Small intestine (tissue), 7 donors: ENCODE data around the gene FTSJ3. TPM values are rescaled to one million over a fixed set of nuclear protein-coding genes. Genes with fewer than 3 reads are reported as not detected.

ENCODE experiments used
- DNase-seq, 2 donors: peaks; one replicate each; pipeline versions ENCODE4 v3.0.0 to v3.0.0-alpha.2; 2013
- FAIRE-seq: peaks from 2 replicates; lab custom pipeline; 2012; peaks lifted over from hg19 to GRCh38; lab: Jason Lieb, UNC
- H3K27ac ChIP-seq, 3 donors: one replicate each; pipeline ENCODE4 v1.5.1; 2013; ENCODE audit warnings: low read length in 2 of 3, mild to moderate bottlenecking in 2 of 3, control low read depth in 1 of 3, inconsistent platforms in 1 of 3, low read depth in 1 of 3, moderate library complexity in 1 of 3
- H3K27me3 ChIP-seq, 3 donors: one replicate each; pipeline ENCODE4 v1.6.1; 2013; ENCODE audit warnings: low read length in 3 of 3, inconsistent platforms in 1 of 3; ENCODE audit not compliant: control insufficient read depth in 3 of 3, insufficient read depth in 3 of 3
- H3K36me3 ChIP-seq, 3 donors: one replicate each; pipeline ENCODE4 v1.6.1; 2013; ENCODE audit warnings: low read length in 3 of 3, inconsistent platforms in 1 of 3, low read depth in 1 of 3, mild to moderate bottlenecking in 1 of 3, moderate library complexity in 1 of 3; ENCODE audit not compliant: control insufficient read depth in 3 of 3, insufficient read depth in 2 of 3
- H3K4me1 ChIP-seq, 3 donors: one replicate each; pipeline ENCODE4 v1.6.1; 2013; ENCODE audit warnings: low read length in 2 of 3, inconsistent platforms in 1 of 3, low read depth in 1 of 3, mild to moderate bottlenecking in 1 of 3, moderate library complexity in 1 of 3; ENCODE audit not compliant: control insufficient read depth in 3 of 3, insufficient read depth in 2 of 3
- H3K4me3 ChIP-seq, 3 donors: one replicate each; pipeline ENCODE4 v1.5.1; 2013; ENCODE audit warnings: low read length in 3 of 3, control low read depth in 1 of 3, inconsistent platforms in 1 of 3, low read depth in 1 of 3, mild to moderate bottlenecking in 1 of 3, moderate library complexity in 1 of 3
- H3K9me3 ChIP-seq, 2 donors: one replicate each; pipeline ENCODE4 v1.6.1; 2013; ENCODE audit warnings: low read depth in 1 of 2, low read length in 1 of 2; ENCODE audit not compliant: control insufficient read depth in 2 of 2, insufficient read depth in 1 of 2
- WGBS, 3 donors: extraction: QIAGEN DNeasy Blood & Tissue Kit; methylation state at CpG; one replicate each; pipeline ENCODE4 v1.1.7; 2013; 5-methylcytosine and 5-hydroxymethylcytosine counted together
- polyA plus RNA-seq, 4 donors: library from polyadenylated mRNA; stranded (reverse) in 3 of 4; unstranded in 1 of 4; fragments of 200-250 nt in 3 of 4; fragments of 120-200 nt in 1 of 4; gene quantifications; one replicate each; pipeline versions ENCODE4 v1.2.1 to v1.2.3, GENCODE V29; 2013
- donor health status: healthy with polysubstance abuse.
- donor health status: control.
- donor health status: control.
- donor health status: Bipolar disorder and iron deficiency.
- donor health status: healthy.

The FTSJ3 gene
- polyA plus RNA-seq, 4 donors, result 13.9 to 45.5 (median 19.7) TPM

- H3K36me3 ChIP-seq, result peaks cover 23 to 65% (median 23%) of the 10 kb centered on the region in 3 donors
- H3K4me3 ChIP-seq, result no peak overlapping the region
- FAIRE-seq (no peak), DNase-seq (no peak)
- no peaks in the 10 kb centered on the region for H3K27me3 ChIP-seq
- H3K27ac ChIP-seq, result no peak overlapping the region
- no peaks in the 10 kb centered on the region for H3K9me3 ChIP-seq
- H3K4me1 ChIP-seq, result peaks cover 3 to 23% (median 5%) of the 10 kb centered on the region in 3 donors
- 91 to 94% (median 92%) methylated on average over 3 of the region's 3 CpGs for WGBS, 3 donors
These were observed 1.5 kb upstream of the FTSJ3 start for GRCh38 chr17:63828936-63829335.

DNA sequence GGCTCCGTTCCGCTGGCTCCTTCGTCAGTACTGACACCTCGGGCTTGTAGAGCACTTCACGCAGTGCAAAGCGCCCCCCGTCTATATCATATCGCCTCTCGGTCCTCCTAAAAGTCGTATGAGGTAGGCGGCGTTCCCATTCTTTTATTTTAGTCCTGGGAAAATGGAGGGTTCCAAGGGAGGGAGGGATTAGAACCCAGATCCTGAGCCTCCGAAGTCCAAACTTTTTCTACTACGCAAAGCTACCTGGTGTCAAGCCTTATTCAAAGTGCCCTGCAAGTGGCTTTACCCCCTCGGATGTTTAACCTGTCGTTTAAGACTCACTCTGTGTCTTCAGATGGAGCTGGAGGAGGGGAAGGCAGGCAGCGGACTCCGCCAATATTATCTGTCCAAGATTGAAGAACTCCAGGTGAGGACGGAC lies 348 bp upstream of the FTSJ3 start:
- DNase-seq, result no peak
- 1 to 2% (median 2%) methylated on average over 17 to 19 of the region's 19 CpGs for WGBS, 3 donors
- FAIRE-seq, result no peak
- H3K27ac ChIP-seq, result peak overlapping the region; percentile 35 to 89 (median 86)
- no peaks in the 10 kb centered on the region for H3K27me3 ChIP-seq
- no peaks in the 10 kb centered on the region for H3K9me3 ChIP-seq
- peaks cover 3 to 23% (median 5%) of the 10 kb centered on the region in 3 donors for H3K4me1 ChIP-seq
- H3K36me3 ChIP-seq, result peaks cover 19 to 61% (median 21%) of the 10 kb centered on the region in 3 donors
- H3K4me3 ChIP-seq, result peak overlapping the region; percentile 82 to 89 (median 84)

DNA sequence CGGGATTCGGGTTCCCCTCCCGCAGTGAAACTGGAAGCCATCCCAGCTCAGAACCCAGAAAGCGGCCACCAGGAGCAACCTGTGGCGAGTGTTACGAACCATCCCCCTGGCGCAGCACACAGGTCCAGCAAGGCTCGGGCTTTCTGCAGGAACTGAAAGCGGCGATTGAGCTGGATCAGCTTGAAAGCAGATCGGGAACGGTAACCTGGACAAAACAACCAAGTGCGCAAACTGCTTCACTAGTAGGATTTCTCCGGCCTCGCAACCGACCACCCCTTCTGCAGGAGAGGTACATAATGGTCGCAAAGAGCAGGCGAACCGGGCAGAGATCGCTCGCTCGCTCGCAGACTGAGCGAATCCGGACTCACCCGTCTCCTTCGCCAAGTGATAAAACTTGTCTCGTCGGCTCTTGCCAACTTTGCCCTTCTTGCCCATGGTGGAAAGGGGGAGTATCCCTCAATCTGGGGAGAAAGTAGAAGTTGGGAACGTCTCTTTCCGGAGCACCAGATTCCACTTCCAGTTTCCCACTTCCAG lies 928 bp downstream of the FTSJ3 start:
- Histone ChIP-seq H3K4me1 (peaks cover 3 to 23% (median 5%) of the 10 kb centered on the region in 3 donors), H3K27me3 (no peaks in the 10 kb centered on the region), H3K9me3 (no peaks in the 10 kb centered on the region), H3K4me3 (peak overlapping the region; percentile 82 to 89 (median 84)), H3K27ac (peak overlapping the region; percentile 35 to 89 (median 86)), H3K36me3 (peaks cover 15 to 57% (median 25%) of the 10 kb centered on the region in 3 donors)
- 1% methylated on average over 31 of the region's 31 CpGs for WGBS, 3 donors
- DNase-seq, result peak in 1 of 2 donors; percentile 20
- FAIRE-seq, result no peak

GRCh38 chr17:63824362-63824761 lies 3.1 kb downstream of the FTSJ3 start:
- no peak overlapping the region for H3K4me3 ChIP-seq
- DNase-seq (no peak), FAIRE-seq (no peak)
- no peak overlapping the region for H3K27ac ChIP-seq
- H3K36me3 ChIP-seq, result peaks cover 20 to 57% (median 27%) of the 10 kb centered on the region in 3 donors
- H3K9me3 ChIP-seq, result no peaks in the 10 kb centered on the region
- peaks cover 3 to 26% (median 5%) of the 10 kb centered on the region in 3 donors for H3K4me1 ChIP-seq
- no peaks in the 10 kb centered on the region for H3K27me3 ChIP-seq
- WGBS, 3 donors, result 94 to 95% (median 95%) methylated on average over 9 of the region's 9 CpGs

- 91 to 93% (median 92%) methylated on average over 13 of the region's 13 CpGs for WGBS, 3 donors
- peaks cover 23 to 56% (median 26%) of the 10 kb centered on the region in 3 donors for H3K36me3 ChIP-seq
- H3K27me3 ChIP-seq, result no peaks in the 10 kb centered on the region
- no peak overlapping the region for H3K4me3 ChIP-seq
- H3K9me3 ChIP-seq, result no peaks in the 10 kb centered on the region
- DNase-seq (no peak), FAIRE-seq (no peak)
- H3K4me1 ChIP-seq, result peaks cover 0 to 22% (median 5%) of the 10 kb centered on the region in 3 donors
- no peak overlapping the region for H3K27ac ChIP-seq
These were observed 3.7 kb downstream of the FTSJ3 start for GRCh38 chr17:63823659-63824331.

- Histone ChIP-seq H3K4me3 (no peak overlapping the region), H3K9me3 (no peaks in the 10 kb centered on the region), H3K27me3 (no peaks in the 10 kb centered on the region), H3K27ac (no peak overlapping the region), H3K4me1 (peaks cover 0 to 14% (median 0%) of the 10 kb centered on the region in 3 donors), H3K36me3 (peaks cover 34 to 67% (median 37%) of the 10 kb centered on the region in 3 donors)
- no peak for FAIRE-seq
- no peak for DNase-seq
These were observed 4.9 kb downstream of the FTSJ3 start for GRCh38 chr17:63822537-63822936.

DNA sequence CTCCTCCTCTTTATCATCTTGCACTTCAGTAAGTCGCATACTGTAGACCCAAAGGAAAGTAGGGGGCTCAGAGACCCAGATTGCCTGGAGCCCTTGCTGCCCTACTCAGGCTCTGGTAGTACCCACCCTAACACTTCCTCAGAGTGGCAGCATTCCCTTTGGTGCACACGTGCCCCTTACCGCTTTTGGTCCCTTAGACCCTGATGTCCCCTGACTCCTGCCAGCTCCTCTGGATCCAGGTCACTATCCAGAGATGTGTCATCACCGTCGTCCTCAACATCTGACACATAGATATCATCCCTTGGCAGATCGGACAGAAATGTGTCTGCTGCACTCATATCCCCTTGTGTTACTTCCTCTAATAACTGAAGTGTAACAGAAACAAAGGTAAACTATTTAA lies 5.7 kb downstream of the FTSJ3 start:
- no peaks in the 10 kb centered on the region for H3K27me3 ChIP-seq
- H3K27ac ChIP-seq, result no peak overlapping the region
- FAIRE-seq, result no peak
- WGBS, 3 donors, result 79 to 85% (median 79%) methylated on average over 6 of the region's 6 CpGs
- peaks cover 37 to 72% (median 39%) of the 10 kb centered on the region in 3 donors for H3K36me3 ChIP-seq
- no peak overlapping the region for H3K4me3 ChIP-seq
- no peaks in the 10 kb centered on the region for H3K9me3 ChIP-seq
- no peak for DNase-seq
- H3K4me1 ChIP-seq, result peaks cover 0 to 14% (median 0%) of the 10 kb centered on the region in 3 donors

GRCh38 chr17:63820963-63821561 lies 6.4 kb downstream of the FTSJ3 start:
- H3K36me3 ChIP-seq, result peaks cover 39 to 73% (median 39%) of the 10 kb centered on the region in 3 donors
- H3K4me3 ChIP-seq, result no peak overlapping the region
- peaks cover 0 to 14% (median 0%) of the 10 kb centered on the region in 3 donors for H3K4me1 ChIP-seq
- FAIRE-seq (no peak), DNase-seq (no peak)
- WGBS, 3 donors, result 90 to 91% (median 90%) methylated on average over 10 of the region's 10 CpGs
- H3K27me3 ChIP-seq, result no peaks in the 10 kb centered on the region
- H3K27ac ChIP-seq, result no peak overlapping the region
- no peaks in the 10 kb centered on the region for H3K9me3 ChIP-seq
